PC-9 (cell line): ENCODE measurements around the gene NEDD9. TPM values are rescaled to one million over a fixed set of nuclear protein-coding genes. Genes with fewer than 3 reads are reported as not detected.

ENCODE experiments used
- BruUV-seq: library from RNA; stranded (reverse); fragments of 400-500 nt; replicated peaks from 2 replicates; lab custom pipeline; 2021; lab: Mats Ljungman, UMichigan
- CTCF ChIA-PET: fragments of 300-600 bp; sonication (Branson Sonifier 250); formaldehyde crosslinking; loops from one replicate; lab custom pipeline; 2022; ENCODE audit warnings: antibody characterized with exemption; lab: Charles Lee
- POLR2A ChIA-PET: fragments of 300-600 bp; sonication (Branson Sonifier 250); formaldehyde crosslinking; loops from one replicate; lab custom pipeline; 2022; ENCODE audit warnings: antibody characterized with exemption; ENCODE audit not compliant: unreplicated experiment; lab: Charles Lee
- DNase-seq, 2 experiments: peaks; one replicate each; pipeline versions ENCODE4 v3.0.0 to v3.0.0-alpha.2; 2015 to 2022; ENCODE audit warnings: mixed read lengths in 1 of 2
- H2AFZ ChIP-seq: fragments of 200-600 bp; sonication (generic); 2 replicates; pipeline ENCODE4 v1.8.1; 2017; ENCODE audit warnings: antibody characterized with exemption
- H3F3A ChIP-seq: fragments of 200-600 bp; sonication (generic); 2 replicates; pipeline ENCODE4 v1.8.1; 2017; ENCODE audit warnings: antibody characterized with exemption, mild to moderate bottlenecking, low read depth; ENCODE audit not compliant: insufficient read depth
- H3K27ac ChIP-seq: fragments of 200-600 bp; sonication (generic); 2 replicates; pipeline ENCODE4 v1.6.1; 2016; ENCODE audit warnings: mixed run types
- H3K27me3 ChIP-seq: fragments of 200-600 bp; sonication (generic); 2 replicates; pipeline ENCODE4 v1.6.1; 2016; ENCODE audit warnings: low read depth, mixed run types; ENCODE audit not compliant: insufficient read depth
- H3K36me3 ChIP-seq: fragments of 200-600 bp; sonication (generic); 2 replicates; pipeline ENCODE4 v1.6.1; 2016; ENCODE audit warnings: low read depth, mixed run types
- H3K4me1 ChIP-seq: fragments of 200-600 bp; sonication (generic); replicated peaks from 2 replicates; pipeline ENCODE4 v1.6.1; 2016; ENCODE audit warnings: mixed run types; ENCODE audit not compliant: insufficient read depth
- H3K4me2 ChIP-seq: fragments of 200-600 bp; sonication (generic); 2 replicates; pipeline ENCODE4 v1.6.1; 2017; ENCODE audit warnings: mixed run types
- H3K4me3 ChIP-seq: fragments of 200-600 bp; sonication (generic); 2 replicates; pipeline ENCODE4 v1.6.1; 2016; ENCODE audit warnings: mixed run types
- H3K79me2 ChIP-seq: fragments of 200-600 bp; sonication (generic); 2 replicates; pipeline ENCODE4 v1.6.1; 2017; ENCODE audit warnings: low read depth, mixed run types
- H3K9me2 ChIP-seq: fragments of 200-600 bp; sonication (generic); 2 replicates; pipeline ENCODE4 v1.8.1; 2017; ENCODE audit warnings: mild to moderate bottlenecking; ENCODE audit not compliant: insufficient read depth
- H3K9me3 ChIP-seq: fragments of 200-600 bp; sonication (generic); 2 replicates; pipeline ENCODE4 v1.8.1; 2016; ENCODE audit warnings: low read depth; ENCODE audit not compliant: insufficient read depth
- H4K20me1 ChIP-seq: fragments of 200-600 bp; sonication (generic); 2 replicates; pipeline ENCODE4 v1.8.1; 2017; ENCODE audit not compliant: insufficient read depth
- EZH2 ChIP-seq: fragments of 200-600 bp; sonication (generic); IDR thresholded peaks from 2 replicates; pipeline ENCODE4 v1.8.0; 2017; ENCODE audit warnings: antibody characterized with exemption, low read depth
- intact Hi-C: fragments of 100-400 bp; cut with micrococcal nuclease; formaldehyde crosslinking; loops from one replicate; pipeline ENCODE4 v1.10.0; 2022; ENCODE audit not compliant: unreplicated experiment
- total RNA-seq: library from RNA; stranded (reverse); gene quantifications from 2 replicates; pipeline ENCODE4 v1.2.3, GENCODE V29; 2021
- TF ChIP-seq, protein P1 (sequence below): fragments of 200-600 bp; sonication (generic); conservative IDR thresholded peaks from 2 replicates; pipeline ENCODE4 v1.6.1; 2017; ENCODE audit warnings: mixed run types, antibody characterized with exemption, mild to moderate bottlenecking, moderate library complexity

Gene NEDD9
- total RNA-seq, 1 experiment from 2014 or later: 57.5 TPM

GRCh38 chr6:11263291-11263775, 30.9 kb upstream of the NEDD9 start:
- no TSS peak for BruUV-seq
- no peaks in the 10 kb centered on the region for H4K20me1 ChIP-seq
- H3K36me3 ChIP-seq: no peaks in the 10 kb centered on the region
- H3K4me1 ChIP-seq: peaks cover 18% of the 10 kb centered on the region
- H3F3A ChIP-seq: peaks cover 13% of the 10 kb centered on the region
- no peak overlapping the region for H3K4me3 ChIP-seq
- DNase-seq: peak; percentile 37 to 42
- H3K27me3 ChIP-seq: no peaks in the 10 kb centered on the region
- no peak overlapping the region for H3K4me2 ChIP-seq
- no peaks in the 10 kb centered on the region for H3K79me2 ChIP-seq
- H3K9me2 ChIP-seq: no peaks in the 10 kb centered on the region
- intact Hi-C loops: no loop called here
- CTCF ChIA-PET: no interaction called here
- H3K9me3 ChIP-seq: no peaks in the 10 kb centered on the region
- no peak overlapping the region for H2AFZ ChIP-seq
- H3K27ac ChIP-seq: no peak overlapping the region
- POLR2A ChIA-PET: interaction anchor here (0.6 to 1.2 kb wide), 2 partner anchors 31 to 55 kb away, joined by 6 to 17 read pairs; partner anchors contain the start of gene NEDD9
- TF ChIP-seq EZH2: no peak
- TF ChIP-seq, protein P1, sequence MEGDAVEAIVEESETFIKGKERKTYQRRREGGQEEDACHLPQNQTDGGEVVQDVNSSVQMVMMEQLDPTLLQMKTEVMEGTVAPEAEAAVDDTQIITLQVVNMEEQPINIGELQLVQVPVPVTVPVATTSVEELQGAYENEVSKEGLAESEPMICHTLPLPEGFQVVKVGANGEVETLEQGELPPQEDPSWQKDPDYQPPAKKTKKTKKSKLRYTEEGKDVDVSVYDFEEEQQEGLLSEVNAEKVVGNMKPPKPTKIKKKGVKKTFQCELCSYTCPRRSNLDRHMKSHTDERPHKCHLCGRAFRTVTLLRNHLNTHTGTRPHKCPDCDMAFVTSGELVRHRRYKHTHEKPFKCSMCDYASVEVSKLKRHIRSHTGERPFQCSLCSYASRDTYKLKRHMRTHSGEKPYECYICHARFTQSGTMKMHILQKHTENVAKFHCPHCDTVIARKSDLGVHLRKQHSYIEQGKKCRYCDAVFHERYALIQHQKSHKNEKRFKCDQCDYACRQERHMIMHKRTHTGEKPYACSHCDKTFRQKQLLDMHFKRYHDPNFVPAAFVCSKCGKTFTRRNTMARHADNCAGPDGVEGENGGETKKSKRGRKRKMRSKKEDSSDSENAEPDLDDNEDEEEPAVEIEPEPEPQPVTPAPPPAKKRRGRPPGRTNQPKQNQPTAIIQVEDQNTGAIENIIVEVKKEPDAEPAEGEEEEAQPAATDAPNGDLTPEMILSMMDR: no peak

DNA sequence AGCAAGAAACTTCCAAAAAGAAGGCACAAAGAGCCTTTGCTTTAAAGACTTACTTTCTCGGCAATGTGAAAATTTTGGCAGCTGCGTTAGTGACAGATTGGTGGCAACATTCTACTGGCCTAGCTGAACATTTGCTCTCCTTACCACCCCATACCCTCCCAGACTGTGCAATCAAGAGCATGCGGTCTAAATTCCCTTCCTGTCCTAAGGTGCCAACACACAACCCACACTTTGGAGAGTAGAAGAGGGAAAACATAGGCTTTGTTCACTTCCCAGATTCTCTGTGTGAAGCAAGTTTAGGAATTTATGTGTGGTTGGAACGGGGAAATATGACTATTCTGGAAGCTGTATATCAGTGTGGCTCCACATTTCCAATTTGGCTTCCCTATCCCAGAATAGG, 29.8 kb upstream of the NEDD9 start:
- TF ChIP-seq, protein P1: no peak
- no peak for TF ChIP-seq EZH2
- no peak overlapping the region for H3K27ac ChIP-seq
- H3K27me3 ChIP-seq: no peaks in the 10 kb centered on the region
- BruUV-seq: no TSS peak
- CTCF ChIA-PET: no interaction called here
- intact Hi-C loops: no loop called here
- H4K20me1 ChIP-seq: no peaks in the 10 kb centered on the region
- POLR2A ChIA-PET: interaction anchor here (0.6 to 1.2 kb wide), 2 partner anchors 30 to 50 kb away, joined by 3 to 6 read pairs; partner anchors contain the start of gene NEDD9
- H3F3A ChIP-seq: peaks cover 15% of the 10 kb centered on the region
- H3K4me2 ChIP-seq: no peak overlapping the region
- H3K9me2 ChIP-seq: no peaks in the 10 kb centered on the region
- peaks cover 22% of the 10 kb centered on the region for H3K4me1 ChIP-seq
- no peak overlapping the region for H2AFZ ChIP-seq
- H3K36me3 ChIP-seq: no peaks in the 10 kb centered on the region
- H3K9me3 ChIP-seq: no peaks in the 10 kb centered on the region
- H3K79me2 ChIP-seq: no peaks in the 10 kb centered on the region
- H3K4me3 ChIP-seq: no peak overlapping the region
- no peak for DNase-seq

DNA sequence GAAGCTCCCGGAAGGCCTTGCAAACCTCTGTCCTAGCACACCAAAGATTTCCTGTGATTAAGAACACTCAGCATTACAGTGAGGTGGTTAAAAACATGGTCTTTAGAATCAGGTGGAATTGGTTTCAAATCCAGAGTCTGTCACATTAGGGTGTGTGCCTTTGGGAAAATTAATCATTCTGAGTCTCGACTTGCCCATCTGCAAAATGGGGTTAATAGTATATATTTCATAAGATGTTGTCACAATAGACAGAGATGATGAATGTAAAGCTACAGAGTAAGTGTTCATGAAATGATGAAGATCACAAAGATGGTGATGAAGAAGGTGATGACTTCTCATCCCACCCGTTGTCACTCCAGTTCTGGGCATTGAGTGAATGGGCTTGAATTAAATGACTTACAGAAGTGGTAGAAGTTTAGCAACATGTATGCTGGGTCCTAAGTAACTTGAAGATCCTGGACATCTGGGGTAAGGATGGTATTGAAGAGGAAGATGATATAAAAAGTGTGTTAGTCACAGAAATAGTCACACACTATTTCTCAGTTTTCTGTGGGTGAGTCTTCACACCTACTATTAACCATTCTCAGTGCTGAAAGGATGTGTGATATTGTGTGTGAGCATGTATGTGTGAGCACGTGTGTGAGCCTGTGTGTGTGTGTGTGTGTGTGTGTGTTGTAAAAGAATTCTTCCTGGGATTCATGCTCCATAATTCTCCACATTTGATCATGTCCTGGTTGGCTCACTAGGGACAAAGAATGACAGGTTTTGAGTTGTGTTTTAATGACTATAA, 28.0 kb upstream of the NEDD9 start:
- intact Hi-C loops: no loop called here
- CTCF ChIA-PET: interaction anchor here (0.6 kb wide), 1 partner anchor 29 kb away, joined by 10 read pairs; no protein-coding TSS in a partner anchor

More for the DNA sequence above, 28.0 kb upstream of the NEDD9 start:
- Histone ChIP-seq H4K20me1 (no peaks in the 10 kb centered on the region), H3K9me2 (no peaks in the 10 kb centered on the region), H3F3A (peaks cover 15% of the 10 kb centered on the region), H3K79me2 (no peaks in the 10 kb centered on the region), H3K4me1 (peaks cover 31% of the 10 kb centered on the region), H3K27me3 (no peaks in the 10 kb centered on the region), H3K4me3 (no peak overlapping the region), H3K27ac (no peak overlapping the region), H3K9me3 (no peaks in the 10 kb centered on the region), H3K36me3 (no peaks in the 10 kb centered on the region), H3K4me2 (no peak overlapping the region), H2AFZ (no peak overlapping the region)
- POLR2A ChIA-PET: no interaction called here
- no peak for DNase-seq
- no peak for TF ChIP-seq EZH2
- TF ChIP-seq, protein P1: no peak
- BruUV-seq: no TSS peak
